Memory B cell (primary cell): ENCODE data around the gene FIG4.

ENCODE experiments used
- ATAC-seq: fragments of 150-1000 bp; cut with Tn5 transposase; 2 replicates; pipeline ENCODE4 v1.10.0; 2021; ENCODE audit warnings: low read depth, mild to moderate bottlenecking, moderate library complexity
- DNase-seq, 2 donors: peaks; one replicate each; pipeline ENCODE4 v3.0.0; 2022; ENCODE audit warnings: low spot score in 2 of 2
- H3K27ac Mint-ChIP-seq: one replicate; pipeline ENCODE4 v1.8.0; 2022; ENCODE audit warnings: mild to moderate bottlenecking, moderate library complexity, mixed read lengths
- H3K27me3 Mint-ChIP-seq: one replicate; pipeline ENCODE4 v1.8.0; 2022; ENCODE audit warnings: mixed read lengths
- H3K36me3 Mint-ChIP-seq: one replicate; pipeline ENCODE4 v1.8.0; 2022; ENCODE audit warnings: mild to moderate bottlenecking, mixed read lengths
- H3K4me1 Mint-ChIP-seq: one replicate; pipeline ENCODE4 v1.8.0; 2022; ENCODE audit warnings: mixed read lengths
- H3K4me3 Mint-ChIP-seq: one replicate; pipeline ENCODE4 v1.8.0; 2022; ENCODE audit warnings: mild to moderate bottlenecking, moderate library complexity, mixed read lengths
- H3K9me3 Mint-ChIP-seq: one replicate; pipeline ENCODE4 v1.8.0; 2022; ENCODE audit warnings: mixed read lengths

The FIG4 gene

DNA sequence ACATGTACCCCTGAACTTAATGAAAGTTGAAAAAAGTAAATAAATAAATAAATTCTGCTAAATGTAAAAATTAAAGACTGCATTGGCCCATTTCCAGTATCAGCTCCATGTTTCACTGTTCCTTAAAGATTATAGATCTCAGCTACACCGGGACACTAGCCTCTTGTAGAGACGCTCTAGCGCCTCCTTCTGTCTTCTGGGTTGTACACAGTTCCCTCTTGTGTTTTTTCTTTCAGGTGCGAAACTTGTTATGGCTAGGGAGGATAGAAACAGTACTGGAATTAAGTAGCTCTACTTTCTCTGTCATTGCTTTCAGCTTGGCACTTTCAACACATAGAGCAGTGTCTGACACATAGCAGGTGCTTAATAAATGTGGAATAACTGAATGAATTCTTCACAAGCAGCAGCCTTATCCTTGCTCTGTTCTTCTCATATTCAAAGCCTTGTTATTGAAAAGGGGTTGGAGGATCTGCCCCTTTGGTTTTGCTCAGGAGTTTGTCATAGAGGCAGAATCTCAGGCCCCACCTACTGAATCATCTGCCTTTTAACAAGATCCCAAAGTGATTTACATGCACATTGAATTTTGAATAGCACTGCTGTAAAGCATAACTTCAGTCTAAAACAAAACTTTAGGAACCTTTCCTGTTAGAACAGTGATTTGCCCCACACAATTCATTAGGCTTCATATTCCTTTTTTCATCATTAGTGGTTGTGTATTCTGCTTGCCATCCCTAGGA lies 92.3 kb downstream of the FIG4 start:
- no peaks in the 10 kb centered on the region for H3K27me3 Mint-ChIP-seq
- H3K36me3 Mint-ChIP-seq = peaks cover 37% of the 10 kb centered on the region
- ATAC-seq (no peak), DNase-seq (no peak)
- H3K27ac Mint-ChIP-seq = no peak overlapping the region
- no peak overlapping the region for H3K4me3 Mint-ChIP-seq
- peaks cover 7% of the 10 kb centered on the region for H3K4me1 Mint-ChIP-seq
- no peaks in the 10 kb centered on the region for H3K9me3 Mint-ChIP-seq

DNA sequence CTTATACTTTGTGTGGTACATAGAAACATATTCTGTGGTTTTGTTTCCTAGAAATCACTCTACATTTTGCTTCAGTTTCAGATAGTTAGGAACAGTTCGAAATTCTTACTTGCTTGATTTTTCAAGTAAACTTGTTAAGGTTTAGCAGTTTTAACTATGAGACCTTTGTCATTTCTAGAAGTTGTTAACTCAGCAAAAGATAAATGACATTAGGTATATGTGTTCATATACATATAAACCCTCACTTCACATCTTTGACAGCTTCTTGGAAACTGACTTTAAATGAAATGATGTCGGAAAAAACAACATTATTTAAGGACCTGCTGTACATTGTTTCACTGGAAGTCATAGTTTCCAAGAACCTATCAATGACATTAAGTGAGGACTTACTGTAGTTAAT lies 96.2 kb downstream of the FIG4 start:
- DNase-seq (no peak), ATAC-seq (no peak)
- Mint-ChIP-seq H3K9me3 (no peaks in the 10 kb centered on the region), H3K27me3 (no peaks in the 10 kb centered on the region), H3K36me3 (peaks cover 37% of the 10 kb centered on the region), H3K4me1 (no peaks in the 10 kb centered on the region), H3K27ac (no peak overlapping the region), H3K4me3 (no peak overlapping the region)

DNA sequence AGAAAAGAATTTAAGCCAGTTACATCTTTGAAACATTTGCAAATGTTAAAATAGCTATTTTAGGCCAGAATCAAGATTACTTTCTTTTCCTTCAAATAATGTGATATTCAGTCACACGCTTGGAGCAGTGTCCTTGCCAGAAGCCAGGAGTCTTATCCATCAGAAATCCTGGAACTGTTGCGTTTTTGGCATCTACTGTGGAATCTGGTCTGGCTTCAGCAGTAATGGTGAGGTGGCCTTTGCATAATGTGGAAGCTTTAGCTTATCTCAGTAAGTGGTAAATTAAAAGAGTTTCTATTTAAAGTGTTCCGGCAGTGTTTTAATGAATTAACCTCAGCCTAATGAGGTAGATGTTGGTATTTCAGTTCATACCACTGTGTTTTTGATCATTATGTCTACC lies 97.6 kb downstream of the FIG4 start:
- DNase-seq = no peak
- H3K36me3 Mint-ChIP-seq = peaks cover 35% of the 10 kb centered on the region
- no peaks in the 10 kb centered on the region for H3K4me1 Mint-ChIP-seq
- no peak overlapping the region for H3K27ac Mint-ChIP-seq
- no peak for ATAC-seq
- H3K4me3 Mint-ChIP-seq = no peak overlapping the region
- H3K27me3 Mint-ChIP-seq = no peaks in the 10 kb centered on the region
- no peaks in the 10 kb centered on the region for H3K9me3 Mint-ChIP-seq

DNA sequence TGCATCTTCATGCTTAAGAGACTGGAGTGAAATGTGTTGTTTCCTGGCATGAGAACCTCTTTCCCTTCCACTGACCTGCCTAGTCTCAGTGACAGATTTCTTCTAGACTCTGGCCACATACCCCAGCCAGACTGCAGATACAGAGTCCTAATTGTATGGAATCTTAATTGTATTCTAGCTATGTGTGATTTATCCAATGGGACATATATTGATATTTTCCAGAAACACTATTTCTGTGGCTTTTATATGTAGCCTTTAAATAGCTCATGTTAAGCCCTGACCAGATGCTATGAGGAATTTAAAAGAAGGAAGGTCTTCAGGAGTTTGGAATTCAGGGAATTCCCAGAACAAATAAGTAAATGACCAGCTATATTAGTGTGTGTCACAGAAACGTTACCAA lies 99.0 kb downstream of the FIG4 start:
- Mint-ChIP-seq H3K27me3 (no peaks in the 10 kb centered on the region), H3K27ac (no peak overlapping the region), H3K4me3 (no peak overlapping the region), H3K36me3 (peaks cover 38% of the 10 kb centered on the region), H3K9me3 (no peaks in the 10 kb centered on the region), H3K4me1 (peaks cover 7% of the 10 kb centered on the region)
- no peak for DNase-seq
- ATAC-seq = no peak

DNA sequence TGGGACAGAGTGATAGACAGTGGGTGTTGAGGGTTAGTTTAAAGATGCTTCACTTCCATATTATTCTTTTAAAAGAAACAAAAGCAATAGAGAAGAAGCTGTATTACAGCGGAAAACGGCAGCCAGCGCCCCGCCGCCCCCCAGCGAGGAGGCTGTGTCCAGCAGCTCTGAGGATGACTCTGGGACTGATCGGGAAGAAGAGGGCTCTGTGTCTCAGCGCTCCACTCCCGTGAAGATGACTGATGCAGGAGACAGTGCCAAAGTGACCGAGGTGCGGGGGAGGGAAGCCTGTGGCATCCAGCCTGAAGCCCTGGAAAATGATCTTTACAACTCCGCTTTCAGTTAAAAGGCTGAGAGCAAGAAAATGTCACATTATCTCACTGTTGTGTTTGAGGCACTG lies 100.2 kb downstream of the FIG4 start:
- H3K9me3 Mint-ChIP-seq = no peaks in the 10 kb centered on the region
- H3K4me1 Mint-ChIP-seq = peaks cover 7% of the 10 kb centered on the region
- H3K36me3 Mint-ChIP-seq = peaks cover 32% of the 10 kb centered on the region
- ATAC-seq (no peak), DNase-seq (no peak)
- no peak overlapping the region for H3K4me3 Mint-ChIP-seq
- no peaks in the 10 kb centered on the region for H3K27me3 Mint-ChIP-seq
- H3K27ac Mint-ChIP-seq = no peak overlapping the region

DNA sequence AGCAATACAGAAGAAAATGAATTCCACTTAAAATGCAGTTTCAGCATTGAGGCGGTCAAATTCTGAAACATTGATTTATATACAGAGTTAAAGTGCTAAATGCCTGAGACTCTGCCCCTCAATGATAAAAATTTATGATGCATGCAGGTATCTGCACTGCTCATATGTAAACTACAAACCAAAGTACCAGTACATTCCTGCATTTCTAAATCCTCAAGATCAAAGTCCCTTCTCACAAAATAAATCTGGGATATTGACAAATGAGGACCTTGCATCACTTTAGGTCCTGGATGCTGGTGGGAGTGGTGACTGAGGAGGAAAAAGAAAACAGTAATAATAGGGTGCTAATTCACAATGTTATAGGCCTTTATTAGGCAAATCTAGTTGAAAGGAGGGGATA lies 101.9 kb downstream of the FIG4 start:
- ATAC-seq = no peak
- Mint-ChIP-seq H3K4me1 (peaks cover 7% of the 10 kb centered on the region), H3K9me3 (no peaks in the 10 kb centered on the region), H3K27me3 (no peaks in the 10 kb centered on the region), H3K36me3 (peaks cover 26% of the 10 kb centered on the region), H3K27ac (peak overlapping the region; percentile 70), H3K4me3 (no peak overlapping the region)
- no peak for DNase-seq

DNA sequence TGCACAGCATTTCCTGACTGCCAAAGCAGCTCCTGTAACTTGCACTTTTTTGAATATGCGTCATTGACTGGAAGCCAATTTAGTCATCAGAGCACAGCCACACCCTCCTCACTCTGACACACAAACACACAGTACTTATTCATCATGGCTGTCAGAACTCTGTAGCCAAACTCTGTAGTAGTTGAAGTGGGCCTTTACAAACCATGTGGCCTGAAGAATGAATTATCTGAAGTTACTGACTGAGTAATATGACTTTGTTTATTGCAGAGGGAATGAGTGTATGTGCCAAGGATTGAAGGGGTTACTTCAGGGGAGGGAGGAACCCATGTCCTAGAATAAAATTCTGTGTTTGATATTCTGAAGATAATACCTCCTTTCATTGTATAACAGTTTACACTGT lies 102.7 kb downstream of the FIG4 start:
- DNase-seq (no peak), ATAC-seq (peak; percentile 70)
- no peaks in the 10 kb centered on the region for H3K9me3 Mint-ChIP-seq
- H3K27me3 Mint-ChIP-seq = no peaks in the 10 kb centered on the region
- H3K4me3 Mint-ChIP-seq = no peak overlapping the region
- H3K4me1 Mint-ChIP-seq = peaks cover 7% of the 10 kb centered on the region
- peak overlapping the region; percentile 70 for H3K27ac Mint-ChIP-seq
- peaks cover 25% of the 10 kb centered on the region for H3K36me3 Mint-ChIP-seq

DNA sequence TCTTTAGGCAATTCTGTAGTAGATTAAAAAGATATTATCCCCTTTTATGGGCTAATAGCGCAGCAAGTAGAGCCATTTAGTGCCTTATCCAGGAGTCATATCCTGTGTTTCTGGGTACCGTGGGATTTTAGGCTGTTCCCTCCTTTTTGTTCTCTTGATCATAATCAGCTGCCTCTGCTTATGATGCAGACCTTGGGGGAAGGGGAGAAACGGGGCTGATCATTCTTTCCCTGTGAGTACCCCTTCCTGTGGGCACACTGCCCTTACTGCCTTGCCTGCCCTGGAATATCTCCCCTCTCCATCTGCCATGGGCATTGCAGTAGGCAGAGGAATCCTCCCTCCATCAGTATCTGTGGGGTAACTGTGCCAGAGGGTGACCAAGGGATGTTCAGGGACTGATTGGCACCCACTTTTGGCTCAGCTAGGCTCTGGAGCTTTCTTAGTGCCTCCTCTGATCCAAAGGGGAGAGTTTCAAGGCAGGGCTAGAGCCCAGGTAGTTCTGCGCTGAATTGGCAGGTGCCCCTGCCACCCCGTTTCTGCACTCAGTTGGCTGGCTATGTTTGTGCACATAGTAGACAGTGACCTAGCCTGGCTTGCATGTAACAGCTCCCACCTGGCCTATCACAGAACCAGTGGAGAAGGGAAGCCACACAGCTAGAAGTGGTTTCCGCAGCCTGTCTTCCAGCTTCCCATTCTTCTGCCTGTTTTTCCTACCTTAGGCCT lies 103.3 kb downstream of the FIG4 start:
- Mint-ChIP-seq H3K4me1 (peaks cover 7% of the 10 kb centered on the region), H3K36me3 (peaks cover 23% of the 10 kb centered on the region), H3K9me3 (no peaks in the 10 kb centered on the region), H3K27me3 (no peaks in the 10 kb centered on the region), H3K4me3 (peak overlapping the region; percentile 70), H3K27ac (peak overlapping the region; percentile 70)
- ATAC-seq = peak; percentile 61
- no peak for DNase-seq

DNA sequence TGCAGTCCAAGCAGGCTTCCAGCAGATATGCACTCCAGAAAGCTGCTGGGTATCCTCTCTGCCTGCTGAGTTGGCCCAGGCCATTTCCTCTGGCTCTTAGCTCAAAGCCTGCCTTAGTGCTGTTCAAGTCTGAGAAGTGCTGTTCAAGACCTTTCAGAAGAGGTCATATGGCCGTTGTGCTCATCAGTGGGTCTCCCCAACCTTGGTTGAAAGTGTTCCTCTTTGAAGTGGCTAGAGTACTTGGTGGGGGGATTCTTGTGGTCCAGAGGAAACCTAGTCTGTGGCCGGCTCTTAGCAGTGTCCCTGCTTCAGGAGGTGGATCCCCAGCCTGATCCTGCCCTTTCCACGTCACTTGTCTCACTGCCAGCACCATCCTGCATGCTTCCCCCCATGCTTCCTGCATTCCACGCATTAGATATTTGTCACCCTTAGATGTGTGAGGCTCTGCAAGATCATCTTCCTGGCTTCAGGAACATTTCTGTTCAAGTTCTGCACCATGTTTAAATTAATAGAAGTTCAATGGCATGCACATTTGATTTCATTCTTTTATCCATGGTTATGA lies 105.0 kb downstream of the FIG4 start:
- H3K4me3 Mint-ChIP-seq = no peak overlapping the region

DNA sequence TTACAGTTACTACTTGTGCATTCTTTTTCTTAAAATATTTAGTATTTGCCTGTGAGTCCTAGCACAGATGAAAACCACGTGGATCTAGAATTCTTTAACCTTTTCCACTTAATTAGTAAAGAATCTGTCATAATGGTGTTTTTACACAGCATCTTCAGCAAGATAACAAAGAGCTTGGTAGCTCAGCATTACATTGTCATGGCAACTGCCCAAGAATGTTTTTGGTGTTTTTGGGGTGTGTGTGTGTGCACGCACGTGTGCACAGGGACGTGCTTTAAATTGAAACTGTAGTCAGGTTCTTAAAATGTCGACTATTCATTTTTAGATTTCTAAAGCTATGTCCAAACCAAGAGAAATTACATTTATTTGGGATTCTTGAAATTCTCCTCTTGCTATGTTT lies 108.0 kb downstream of the FIG4 start:
- Mint-ChIP-seq H3K27ac (no peak overlapping the region), H3K4me3 (no peak overlapping the region), H3K36me3 (peaks cover 28% of the 10 kb centered on the region), H3K9me3 (no peaks in the 10 kb centered on the region), H3K4me1 (peaks cover 5% of the 10 kb centered on the region), H3K27me3 (no peaks in the 10 kb centered on the region)
- DNase-seq (no peak), ATAC-seq (no peak)

More for the DNA sequence above, 105.0 kb downstream of the FIG4 start:
- ATAC-seq (no peak), DNase-seq (no peak)
- Mint-ChIP-seq H3K36me3 (peaks cover 31% of the 10 kb centered on the region), H3K27ac (no peak overlapping the region), H3K27me3 (no peaks in the 10 kb centered on the region), H3K4me1 (peaks cover 7% of the 10 kb centered on the region), H3K9me3 (no peaks in the 10 kb centered on the region)

DNA sequence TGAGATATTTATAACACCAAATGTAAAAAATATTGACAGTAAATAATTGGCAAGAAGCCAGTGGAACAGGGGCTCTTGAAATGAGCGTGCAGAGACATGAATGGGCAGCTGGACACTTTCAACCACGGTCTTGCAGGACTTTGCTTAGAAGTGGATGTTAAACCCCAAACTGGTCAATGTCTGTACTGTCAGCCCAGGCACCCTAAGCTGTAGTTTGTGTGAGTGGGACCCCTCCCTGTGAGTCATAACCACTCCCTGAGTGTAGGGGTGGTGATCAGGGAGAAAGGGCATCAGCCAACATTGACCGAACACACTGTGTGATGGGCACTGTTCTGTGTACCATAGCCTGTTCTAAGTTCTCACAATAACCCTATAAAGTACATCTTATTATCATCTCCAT lies 108.6 kb downstream of the FIG4 start:
- DNase-seq (no peak), ATAC-seq (no peak)
- Mint-ChIP-seq H3K4me3 (no peak overlapping the region), H3K27me3 (no peaks in the 10 kb centered on the region), H3K4me1 (peaks cover 2% of the 10 kb centered on the region), H3K9me3 (no peaks in the 10 kb centered on the region), H3K36me3 (peaks cover 26% of the 10 kb centered on the region), H3K27ac (no peak overlapping the region)

DNA sequence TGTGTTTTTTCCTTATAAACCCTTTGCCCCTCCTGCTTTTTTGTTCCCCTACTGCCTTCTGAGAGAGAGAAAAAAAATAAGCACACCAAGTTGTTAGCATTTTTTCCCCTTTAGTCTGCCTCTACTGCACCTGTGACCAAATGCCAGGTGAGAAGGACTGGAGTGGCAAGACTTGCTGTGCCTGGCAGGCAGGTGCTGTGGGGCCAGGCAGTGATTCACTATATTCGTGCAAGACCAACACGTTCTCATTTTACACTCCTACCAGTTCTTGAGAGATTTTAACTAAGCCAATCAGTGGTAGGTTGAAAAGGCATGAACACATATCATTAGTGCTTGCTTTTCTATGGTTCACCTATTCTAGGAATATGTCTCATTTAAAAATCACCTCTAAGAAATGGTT lies 109.7 kb downstream of the FIG4 start:
- no peak for DNase-seq
- peaks cover 26% of the 10 kb centered on the region for H3K36me3 Mint-ChIP-seq
- no peak overlapping the region for H3K27ac Mint-ChIP-seq
- H3K27me3 Mint-ChIP-seq = no peaks in the 10 kb centered on the region
- no peaks in the 10 kb centered on the region for H3K9me3 Mint-ChIP-seq
- H3K4me3 Mint-ChIP-seq = no peak overlapping the region
- no peak for ATAC-seq
- H3K4me1 Mint-ChIP-seq = no peaks in the 10 kb centered on the region

DNA sequence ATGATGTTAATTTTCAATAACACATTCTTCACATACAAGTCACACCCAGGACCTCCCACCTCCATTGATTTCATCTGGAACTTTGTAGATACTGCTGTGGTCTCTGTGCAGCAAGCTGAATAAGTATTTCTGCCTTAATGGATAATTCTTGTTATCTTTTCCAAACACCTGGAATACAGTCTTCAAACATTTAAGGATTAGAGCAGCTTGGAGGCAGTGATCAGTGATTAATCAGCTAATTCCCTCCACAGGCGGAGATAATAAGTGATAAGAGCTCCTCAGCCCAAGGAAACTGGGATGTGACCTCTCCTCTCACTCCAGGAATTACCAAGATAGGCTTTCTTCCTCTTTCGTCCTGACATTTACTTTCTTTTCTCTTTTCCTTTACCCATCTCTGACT lies 110.7 kb downstream of the FIG4 start:
- ATAC-seq (no peak), DNase-seq (no peak)
- Mint-ChIP-seq H3K4me3 (no peak overlapping the region), H3K27ac (no peak overlapping the region), H3K9me3 (no peaks in the 10 kb centered on the region), H3K27me3 (no peaks in the 10 kb centered on the region), H3K4me1 (no peaks in the 10 kb centered on the region), H3K36me3 (peaks cover 31% of the 10 kb centered on the region)

DNA sequence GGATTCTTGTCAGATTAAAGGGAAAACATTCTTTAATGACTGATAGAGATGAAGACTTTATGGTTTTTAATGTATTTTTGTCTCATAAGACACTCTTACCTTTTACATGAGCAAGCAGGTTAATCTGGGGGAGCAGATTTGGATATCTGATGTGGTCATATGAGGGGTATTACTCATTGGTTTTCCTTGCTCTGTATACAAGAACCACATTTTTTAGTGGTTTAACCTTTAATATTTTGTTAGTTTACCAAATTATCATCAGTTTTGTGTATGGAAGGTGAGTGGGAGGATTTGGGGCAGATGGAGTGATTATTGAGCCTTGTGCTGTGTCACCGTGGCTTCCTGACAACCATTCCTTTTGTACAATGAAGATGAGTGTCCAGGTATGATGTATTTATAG lies 112.9 kb downstream of the FIG4 start:
- Mint-ChIP-seq H3K27me3 (no peaks in the 10 kb centered on the region), H3K27ac (no peak overlapping the region), H3K4me3 (no peak overlapping the region), H3K9me3 (no peaks in the 10 kb centered on the region), H3K4me1 (peaks cover 4% of the 10 kb centered on the region), H3K36me3 (peaks cover 39% of the 10 kb centered on the region)
- DNase-seq (no peak), ATAC-seq (no peak)
